Endothelial cell of umbilical vein (primary cell): ENCODE results near the gene IWS1. TPM values are rescaled to one million over a fixed set of nuclear protein-coding genes. Genes with fewer than 3 reads are reported as not detected.

Experiments used
- BruUV-seq: library from RNA; stranded (reverse); fragments of 400-500 nt; replicated peaks from 2 replicates; lab custom pipeline; 2021; lab: Mats Ljungman, UMichigan
- CTCF ChIA-PET: fragments of 300-600, 350-600 bp; sonication (Branson Sonifier 250); formaldehyde crosslinking; loops from one replicate; lab custom pipeline; 2021; ENCODE audit warnings: antibody characterized with exemption, inconsistent platforms; lab: Charles Lee
- POLR2A ChIA-PET: fragments of 300-600, 350-600 bp; sonication (Branson Sonifier 250); formaldehyde crosslinking; loops from one replicate; lab custom pipeline; 2021; ENCODE audit warnings: antibody characterized with exemption, inconsistent platforms; lab: Charles Lee
- DNase-seq: peaks from one replicate; pipeline ENCODE4 v3.0.0-alpha.2; 2011; ENCODE audit warnings: low read depth, low spot score
- FAIRE-seq: peaks from 2 replicates; lab custom pipeline; 2011; peaks lifted over from hg19 to GRCh38; lab: Jason Lieb, UNC
- H2AFZ ChIP-seq: 2 replicates; pipeline ENCODE4 v1.6.0; 2012; ENCODE audit warnings: low read depth, low read length, control low read depth, inconsistent platforms
- H3K27ac ChIP-seq: 2 replicates; pipeline ENCODE4 v1.5.1; 2011; ENCODE audit warnings: low read depth, mild to moderate bottlenecking, control low read depth, low read length, moderate library complexity; ENCODE audit not compliant: insufficient read depth
- H3K27me3 ChIP-seq, 2 experiments: 2 replicates each; pipeline versions ENCODE4 v1.6.0 to v1.6.1; 2011; ENCODE audit warnings: low read length in 2 of 2, mixed read lengths in 1 of 2; ENCODE audit not compliant: control insufficient read depth in 2 of 2, insufficient read depth in 2 of 2
- H3K36me3 ChIP-seq, 2 experiments: 2 replicates in 1 of 2; 3 replicates in 1 of 2; pipeline ENCODE4 v1.5.1; 2011; ENCODE audit warnings: low read length in 2 of 2, mild to moderate bottlenecking in 1 of 2, moderate library complexity in 1 of 2; ENCODE audit not compliant: control insufficient read depth in 2 of 2, insufficient read depth in 2 of 2; ENCODE audit errors: extremely low read depth in 1 of 2
- H3K4me1 ChIP-seq: 3 replicates; pipeline ENCODE4 v1.5.1; 2011; ENCODE audit warnings: mild to moderate bottlenecking, low read length; ENCODE audit not compliant: control insufficient read depth, insufficient read depth; ENCODE audit errors: extremely low read depth
- H3K4me2 ChIP-seq: 2 replicates; pipeline ENCODE4 v1.6.1; 2011; ENCODE audit warnings: low read length, control low read depth, mixed read lengths; ENCODE audit not compliant: insufficient read depth
- H3K4me3 ChIP-seq, 3 experiments: fragments of 200-600 bp in 1 of 3; sonication (generic), shearing (Covaris generic) in 1 of 3; replicated peaks in 1 of 3; 2 replicates each; pipeline ENCODE4 v1.5.1; 2011 to 2016; ENCODE audit warnings: control low read depth in 3 of 3, low read length in 3 of 3, mild to moderate bottlenecking in 2 of 3, inconsistent platforms in 1 of 3, low read depth in 1 of 3, moderate library complexity in 1 of 3; ENCODE audit not compliant: insufficient read depth in 1 of 3
- H3K79me2 ChIP-seq: 2 replicates; pipeline ENCODE4 v1.6.0; 2012; ENCODE audit warnings: low read length, inconsistent platforms; ENCODE audit not compliant: control insufficient read depth, insufficient read depth
- H3K9ac ChIP-seq: replicated peaks from 2 replicates; pipeline ENCODE3; 2011; ENCODE audit warnings: low read length, control low read depth; ENCODE audit not compliant: insufficient read depth; ENCODE audit errors: extremely low read depth
- H3K9me1 ChIP-seq: replicated peaks from 3 replicates; pipeline ENCODE4 v1.6.0; 2011; ENCODE audit warnings: mild to moderate bottlenecking, low read length; ENCODE audit not compliant: control insufficient read depth, insufficient read depth; ENCODE audit errors: extremely low read depth
- H3K9me3 ChIP-seq: replicated peaks from 2 replicates; pipeline ENCODE4 v1.5.1; 2012; ENCODE audit warnings: low read length, inconsistent platforms; ENCODE audit not compliant: control insufficient read depth, insufficient read depth
- H4K20me1 ChIP-seq: replicated peaks from 2 replicates; pipeline ENCODE3; 2011; ENCODE audit warnings: mild to moderate bottlenecking, low read length; ENCODE audit not compliant: control insufficient read depth, insufficient read depth; ENCODE audit errors: extremely low read depth
- CTCF ChIP-seq, 2 donors: IDR thresholded peaks; 1 replicate in 1 of 2; 2 replicates in 1 of 2; pipeline ENCODE4 v1.5.1; 2011; ENCODE audit warnings: low read length in 2 of 2, mild to moderate bottlenecking in 2 of 2, moderate library complexity in 2 of 2, control low read depth in 1 of 2, inconsistent platforms in 1 of 2, low read depth in 1 of 2; ENCODE audit not compliant: insufficient read depth in 1 of 2; ENCODE audit errors: extremely low read depth in 1 of 2
- EZH2 ChIP-seq: IDR thresholded peaks from 2 replicates; pipeline ENCODE4 v1.6.1; 2012; ENCODE audit warnings: borderline replicate concordance, low read depth, mild to moderate bottlenecking, moderate library complexity, low read length, inconsistent platforms; ENCODE audit not compliant: severe bottlenecking
- FOS ChIP-seq: IDR thresholded peaks from 2 replicates; pipeline ENCODE4 v1.6.1; 2011; ENCODE audit warnings: mild to moderate bottlenecking, low read length, moderate library complexity, borderline replicate concordance; ENCODE audit not compliant: insufficient read depth
- GATA2 ChIP-seq: IDR thresholded peaks from 2 replicates; pipeline ENCODE4 v1.7.0; 2011; ENCODE audit warnings: low read depth, mild to moderate bottlenecking, moderate library complexity, mixed read lengths, low read length; ENCODE audit not compliant: insufficient read length, insufficient read depth
- JUN ChIP-seq: IDR thresholded peaks from 2 replicates; pipeline ENCODE4 v1.6.1; 2011; ENCODE audit warnings: borderline replicate concordance, low read depth; ENCODE audit not compliant: insufficient read length, insufficient read depth
- MAX ChIP-seq: IDR thresholded peaks from 2 replicates; pipeline ENCODE4 v1.6.1; 2011; ENCODE audit not compliant: insufficient read depth, insufficient read length
- MYC ChIP-seq: IDR thresholded peaks from one replicate; pipeline ENCODE4 v1.6.1; 2011; ENCODE audit warnings: mild to moderate bottlenecking, low read depth, low read length
- POLR2A ChIP-seq: IDR thresholded peaks from 2 replicates; pipeline ENCODE4 v1.6.1; 2012; ENCODE audit warnings: low read depth, mild to moderate bottlenecking, control low read depth, low read length
- POLR2AphosphoS5 ChIP-seq: IDR thresholded peaks from 2 replicates; pipeline ENCODE4 v1.6.1; 2012; ENCODE audit warnings: low read depth, mild to moderate bottlenecking, control low read depth, low read length, moderate library complexity; ENCODE audit not compliant: insufficient read depth
- dilution Hi-C: fragments of 300-500 bp; cut with MboI; formaldehyde crosslinking; loops from one replicate; pipeline ENCODE4 v1.15.0; 2019; ENCODE audit warnings: low sequenced_read_pairs; ENCODE audit not compliant: extremely low pct_ligation_motif_present
- intact Hi-C: fragments of 100-400 bp; cut with micrococcal nuclease; formaldehyde crosslinking; loops from one replicate; pipeline ENCODE4 v1.10.0; 2022
- polyA plus RNA-seq, 4 experiments: library from polyadenylated mRNA; depleted of rRNA in 3 of 4; stranded (reverse) in 3 of 4; unstranded in 1 of 4; fragments of >200 nt; gene quantifications; 2 replicates each; pipeline versions ENCODE4 v1.2.1 to v1.2.3, GENCODE V29; 2011 to 2012; ENCODE audit warnings: missing spikeins in 1 of 4
- total RNA-seq: library from RNA; stranded (reverse); gene quantifications from 2 replicates; pipeline ENCODE4 v1.2.3, GENCODE V29; 2021

IWS1 gene
- total and polyA plus RNA-seq, 2 donors (not counting 3 experiments of a cell fraction or from before 2014, with no cell fraction given): 14.7 to 51.0 TPM

GRCh38 chr2:127570282-127571250 is 44.3 kb upstream of the IWS1 start:
- Histone ChIP-seq H3K9ac (no peak overlapping the region), H3K27me3 (no peaks in the 10 kb centered on the region), H3K36me3 (no peaks in the 10 kb centered on the region), H3K4me1 (peaks cover 5% of the 10 kb centered on the region), H3K9me3 (no peaks in the 10 kb centered on the region), H3K9me1 (no peaks in the 10 kb centered on the region), H3K4me3 (no peak overlapping the region), H3K27ac (no peak overlapping the region), H2AFZ (no peak overlapping the region), H4K20me1 (no peaks in the 10 kb centered on the region), H3K79me2 (no peaks in the 10 kb centered on the region), H3K4me2 (no peak overlapping the region)
- DNase-seq: no peak
- intact Hi-C loops (no loop called here), dilution Hi-C loops (no loop called here)
- no peak for FAIRE-seq
- no peak for TF ChIP-seq POLR2A
- no peak for TF ChIP-seq EZH2
- TF ChIP-seq MYC: no peak
- POLR2A ChIA-PET: interaction anchor here (0.8 kb wide), 1 partner anchor 44 kb away, joined by 3 read pairs; the partner anchor contains the start of gene IWS1
- no TSS peak for BruUV-seq
- CTCF ChIA-PET: interaction anchor here (0.6 to 1.7 kb wide), 2 partner anchors 16 to 21 kb away, joined by 3 to 6 read pairs; no protein-coding TSS in a partner anchor

GRCh38 chr2:127569666-127570065 is 43.4 kb upstream of the IWS1 start:
- H3K9me1 ChIP-seq: no peaks in the 10 kb centered on the region
- H3K36me3 ChIP-seq: no peaks in the 10 kb centered on the region
- TF ChIP-seq FOS (no peak), CTCF (IDR thresholded peaks at IDR 0.05; ENCODE audit: extremely low read depth in 1 of 2, insufficient read depth in 1 of 2, low read depth in 1 of 2, low read length in 2 of 2) (no peak), POLR2A (no peak), MYC (no peak), EZH2 (no peak), JUN (no peak), GATA2 (no peak), MAX (no peak), POLR2AphosphoS5 (no peak)
- H3K4me2 ChIP-seq: no peak overlapping the region
- POLR2A ChIA-PET: no interaction called here
- no peaks in the 10 kb centered on the region for H4K20me1 ChIP-seq
- H2AFZ ChIP-seq: no peak overlapping the region
- no peak overlapping the region for H3K9ac ChIP-seq
- no peak for FAIRE-seq
- H3K27me3 ChIP-seq: no peaks in the 10 kb centered on the region
- dilution Hi-C loops (no loop called here), intact Hi-C loops (no loop called here)
- H3K9me3 ChIP-seq: no peaks in the 10 kb centered on the region
- BruUV-seq: no TSS peak
- H3K79me2 ChIP-seq: no peaks in the 10 kb centered on the region
- H3K4me3 ChIP-seq: no peak overlapping the region
- DNase-seq: no peak
- H3K4me1 ChIP-seq: peaks cover 5% of the 10 kb centered on the region
- H3K27ac ChIP-seq: no peak overlapping the region
- CTCF ChIA-PET: interaction anchor here (1.7 kb wide), 1 partner anchor 22 kb away, joined by 6 read pairs; no protein-coding TSS in a partner anchor
